T-helper 2 cell treated with Interferon-gamma antibody and Interleukin-4, amounts not matched to agents 100 ng/mL and 5 ng/mL, for 36 hours (primary cell): ENCODE data around the gene HSF2. TPM values are rescaled to one million over a fixed set of nuclear protein-coding genes. Genes with fewer than 3 reads are reported as not detected.
"Not testable (repeated sequence)": the region's sequence is repeated elsewhere in the genome, so short reads cannot be mapped to it uniquely, and the experiment has no call there.

Source experiments
- intact Hi-C: fragments of 100-400 bp; cut with micrococcal nuclease; formaldehyde crosslinking; loops from one replicate; pipeline ENCODE4 v1.15.1; 2023
- total RNA-seq: library from RNA; stranded (reverse); gene quantifications from 2 replicates; pipeline ENCODE4 v1.2.3, GENCODE V29; 2022

Gene HSF2
- total RNA-seq, 1 donor from 2014 or later = 12.8 TPM

DNA sequence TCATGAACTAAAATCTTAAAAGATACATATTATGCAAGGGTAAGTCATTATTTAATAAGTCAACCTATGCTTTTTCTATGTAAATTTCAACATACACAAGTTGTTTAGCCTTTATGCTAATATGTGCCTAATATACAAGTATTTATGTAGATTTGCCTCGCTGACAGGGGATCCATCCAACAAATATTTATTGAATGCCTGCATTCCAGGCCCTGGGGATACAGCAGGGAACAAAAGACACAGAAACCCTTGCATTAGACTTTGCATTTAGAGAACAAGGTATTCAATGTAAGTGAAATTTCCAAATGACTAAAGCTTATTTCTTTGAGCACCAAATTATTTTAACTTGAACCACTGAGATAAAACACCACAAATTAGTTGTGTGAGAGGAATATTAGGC lies 53.1 kb downstream of the HSF2 start:
- intact Hi-C loops = no loop called here

DNA sequence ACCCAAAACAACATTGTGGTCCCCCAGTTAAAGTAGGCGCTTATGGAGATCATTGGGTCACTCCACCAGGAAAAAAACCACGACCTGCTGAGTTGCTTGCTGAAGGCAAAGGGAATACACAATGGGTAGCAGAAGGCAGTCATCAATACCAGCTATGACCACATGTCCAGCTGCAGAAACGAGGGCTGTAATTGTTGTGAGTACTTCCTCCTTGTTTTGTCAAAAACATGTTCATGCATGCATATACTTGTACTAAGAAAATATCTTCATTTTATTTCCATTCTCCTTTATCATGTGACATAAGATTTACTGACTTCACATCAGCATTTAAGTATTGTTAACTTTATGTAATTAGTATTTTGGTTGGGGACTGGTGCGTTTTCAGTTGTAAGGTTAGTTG lies 55.2 kb downstream of the HSF2 start:
- intact Hi-C loops = no loop called here

DNA sequence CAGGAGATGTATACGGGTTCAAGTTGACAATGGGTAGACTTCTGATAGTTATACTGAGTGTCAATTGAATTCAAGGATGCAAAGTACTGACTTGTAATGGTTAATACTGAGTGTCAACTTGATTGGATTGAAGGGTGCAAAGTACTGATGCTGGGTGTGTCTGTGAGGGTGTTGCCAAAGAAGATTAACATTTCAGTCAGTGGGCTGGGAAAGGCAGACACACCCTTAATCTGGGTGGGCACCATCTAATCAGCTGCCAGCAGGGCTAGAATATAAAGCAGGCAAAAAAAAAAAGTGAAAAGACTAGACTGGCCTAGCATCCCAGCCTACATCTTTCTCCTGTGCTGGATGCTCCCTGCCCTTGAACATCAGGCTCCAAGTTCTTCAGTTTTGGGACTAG lies 55.7 kb downstream of the HSF2 start:
- intact Hi-C loops = not testable (repeated sequence)

DNA sequence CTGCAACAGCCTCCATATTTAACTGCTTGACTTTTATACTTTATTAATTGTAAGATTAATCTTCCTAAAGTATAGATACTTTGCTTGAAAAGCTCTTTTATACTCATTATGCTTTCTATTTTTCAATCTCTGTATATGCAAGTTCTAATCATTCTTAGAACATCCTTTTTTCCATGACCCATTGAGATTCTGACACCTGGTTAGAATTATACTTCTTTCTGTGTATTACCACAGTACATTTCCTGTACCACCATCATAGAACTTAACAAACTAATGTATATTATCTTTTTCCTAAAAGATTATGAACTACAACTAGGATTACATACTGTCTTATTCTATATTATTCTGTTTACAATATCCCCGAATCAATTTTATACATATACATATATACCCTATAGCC lies 58.6 kb downstream of the HSF2 start:
- intact Hi-C loops = no loop called here

DNA sequence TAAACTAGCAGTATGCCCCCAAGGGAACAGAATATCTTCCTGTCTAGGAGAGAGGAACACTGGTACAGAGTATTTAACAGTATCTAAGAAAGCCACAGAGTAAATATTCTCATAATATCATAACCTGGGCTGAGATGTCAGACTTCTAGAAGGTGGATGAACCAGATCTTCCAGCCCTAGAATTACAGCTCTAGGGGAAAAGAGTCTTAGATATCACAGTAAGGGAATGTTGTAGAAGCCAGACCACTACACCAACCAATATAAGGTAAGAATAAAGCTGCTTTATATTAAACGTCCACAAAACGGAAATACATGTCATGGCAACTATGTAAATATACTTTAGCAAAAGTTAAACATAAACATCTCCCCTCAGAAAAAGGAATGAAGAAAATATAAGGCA lies 59.8 kb downstream of the HSF2 start:
- intact Hi-C loops = no loop called here

DNA sequence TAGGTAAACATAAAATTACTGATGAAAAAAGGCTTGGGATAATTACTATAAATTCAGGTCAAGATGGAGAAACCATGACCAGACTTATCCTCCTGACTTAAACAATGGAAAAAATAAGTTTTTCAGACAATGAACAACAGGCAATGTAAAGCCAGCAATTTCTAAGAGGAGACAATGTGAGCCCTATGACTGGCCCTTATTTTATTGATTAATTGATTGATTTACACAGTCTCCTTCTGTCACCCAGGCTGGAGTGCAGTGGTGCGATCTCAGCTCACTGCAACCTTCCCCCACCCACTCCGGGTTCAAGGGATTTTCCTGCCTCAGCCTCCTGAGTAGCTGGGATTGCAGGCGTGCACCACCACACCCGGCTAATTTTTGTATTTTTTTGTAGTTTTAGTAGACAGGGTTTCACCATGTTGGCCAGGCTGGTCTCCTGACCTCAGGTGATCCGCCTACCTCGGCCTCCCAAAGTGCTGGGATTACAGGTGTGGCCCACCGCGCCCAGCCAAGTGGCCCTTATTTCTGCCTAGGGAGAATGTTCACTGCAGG lies 60.5 kb downstream of the HSF2 start:
- intact Hi-C loops = not testable (repeated sequence)

DNA sequence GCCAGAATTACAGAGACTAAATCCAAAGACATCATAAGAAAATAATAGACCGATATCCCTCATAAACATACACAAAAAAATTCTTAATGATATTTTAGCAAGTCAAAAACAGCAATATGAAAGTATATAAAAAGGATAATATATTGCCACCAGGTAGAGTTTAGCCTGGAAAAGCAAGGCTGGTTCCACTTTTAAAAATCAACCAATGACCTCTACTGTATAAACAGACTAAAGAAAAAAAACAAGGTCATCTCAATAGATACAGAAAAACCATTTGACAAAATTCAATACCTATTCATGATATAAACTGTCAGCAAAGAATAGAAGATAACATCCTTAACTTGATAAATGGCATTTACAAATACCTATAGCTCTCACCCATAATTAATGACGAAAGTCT lies 62.4 kb downstream of the HSF2 start:
- intact Hi-C loops = no loop called here

DNA sequence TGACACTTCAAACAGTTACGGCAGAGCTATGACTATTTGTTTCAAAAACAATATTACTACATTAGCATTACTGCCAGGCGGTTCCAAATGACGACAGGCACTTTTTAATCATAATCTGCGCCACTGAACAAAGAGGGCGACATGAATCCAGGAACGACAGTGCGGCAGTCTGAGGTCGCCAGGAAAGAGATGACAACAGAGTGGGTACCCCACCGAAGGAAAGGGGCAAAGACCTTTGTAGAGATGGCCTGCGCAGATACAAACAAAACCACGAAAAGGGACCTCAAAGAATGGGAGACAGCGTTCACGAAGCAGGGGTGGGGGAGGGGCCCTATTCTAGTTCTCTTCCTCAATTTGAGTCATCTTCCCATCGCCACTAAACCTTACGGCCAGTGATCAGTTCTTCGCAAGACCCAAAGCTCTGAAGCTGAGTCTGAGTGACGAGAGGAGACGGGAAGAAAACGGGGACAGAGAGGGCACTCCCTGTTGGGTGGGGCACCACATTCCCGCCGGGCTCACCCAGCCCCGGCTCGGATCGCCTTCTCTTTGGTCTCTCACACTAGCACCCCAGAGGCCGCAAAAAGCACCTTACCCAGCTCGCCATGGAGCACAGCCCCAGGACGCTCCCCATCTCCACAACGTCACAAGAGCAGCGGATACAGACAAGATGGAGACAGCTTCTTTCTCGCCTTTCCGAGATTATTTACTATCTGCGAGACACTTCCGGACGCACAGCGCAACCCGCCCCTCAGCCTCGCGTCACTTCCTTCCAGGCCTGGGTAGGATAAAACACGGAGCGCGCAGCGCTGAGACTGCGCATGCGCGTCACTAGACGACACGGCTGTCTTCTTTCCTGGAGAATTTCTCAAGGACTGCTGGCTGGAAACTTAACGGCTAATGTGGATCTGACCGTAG lies 71.9 kb downstream of the HSF2 start, which contains the start of gene SERINC1:
Gene SERINC1 (minus strand): TSS at position 701 of the 915 bp plus-strand sequence. CDS start 70 bp downstream, at position 631.
- intact Hi-C loops = loop anchor here (1.0 to 5.0 kb wide), 4 partner anchors 72 to 1137 kb away; partner anchors contain the start of genes HSF2 and TBC1D32

DNA sequence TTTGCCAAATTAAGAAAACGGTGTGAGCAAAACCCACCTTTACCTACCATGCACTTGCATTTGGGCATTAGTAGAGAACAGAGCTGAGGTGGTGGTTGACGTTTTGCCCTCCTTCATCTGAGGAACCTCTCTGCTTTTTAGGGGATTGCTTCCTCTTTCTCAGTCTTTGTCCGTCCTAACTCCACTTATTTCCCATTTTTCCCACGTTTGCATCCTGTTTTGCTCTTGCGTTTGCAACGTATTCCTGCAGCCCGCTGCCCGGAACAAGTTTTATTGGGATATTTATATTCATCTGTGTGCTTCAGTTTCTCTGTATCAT lies 72.5 kb downstream of the HSF2 start:
- intact Hi-C loops = loop anchor here (5.0 kb wide), 1 partner anchor 90 kb away; no protein-coding TSS in a partner anchor

DNA sequence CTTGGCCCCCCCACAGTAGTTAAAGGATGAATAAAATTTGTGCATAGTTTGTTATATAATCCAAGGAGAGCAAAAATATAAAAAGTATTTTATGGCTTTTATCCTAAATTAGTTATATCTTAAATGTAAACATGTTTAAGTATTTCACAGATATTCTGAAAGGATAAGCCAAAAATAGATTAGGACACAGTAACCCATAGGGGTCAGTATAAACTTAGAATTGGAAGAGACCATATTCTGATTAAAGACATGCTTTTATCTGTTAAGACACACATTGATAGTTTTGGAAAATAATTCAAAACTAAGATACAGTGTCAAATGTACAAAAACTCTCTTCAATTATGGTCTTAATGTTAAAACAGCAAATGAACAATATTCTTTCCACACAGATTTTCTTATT lies 76.7 kb downstream of the HSF2 start:
- intact Hi-C loops = loop anchor here (1.0 kb wide), 2 partner anchors 54 to 363 kb away; no protein-coding TSS in a partner anchor

DNA sequence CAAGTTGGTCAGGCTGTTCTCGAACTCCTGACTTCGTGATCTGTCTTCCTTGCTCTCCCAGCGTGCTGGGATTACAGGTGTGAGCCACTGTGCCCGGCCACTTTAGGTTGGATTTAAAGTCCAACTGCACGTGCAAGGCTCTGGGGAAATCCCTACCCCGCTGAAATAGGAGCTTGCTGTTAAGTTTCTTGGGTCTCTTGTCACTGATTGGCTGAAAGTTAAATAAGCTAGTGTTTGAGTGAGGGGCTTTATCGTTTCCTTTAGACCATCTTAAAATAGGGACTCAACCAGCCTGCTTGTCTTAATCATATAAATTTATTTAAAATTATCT lies 83.3 kb downstream of the HSF2 start:
- intact Hi-C loops = no loop called here

Other genes starting within 250 kb of the HSF2 start
- gene SERINC1, start 72.2 kb downstream of the HSF2 start, total RNA-seq = 49.0 and 49.1 TPM in 2 replicates
- 0.36 and 0.95 TPM in 2 replicates for gene PKIB, start 210.8 kb downstream of the HSF2 start, total RNA-seq